Prostate gland (tissue), 2 donors: Measurements from ENCODE around the gene AP2A1. TPM values are rescaled to one million over a fixed set of nuclear protein-coding genes. Genes with fewer than 3 reads are reported as not detected.
A peak's percentile ranks its signal among the peaks of the same experiment; 100 is the strongest.

Experiments
- DNase-seq: peaks from one replicate; pipeline ENCODE4 v3.0.0-alpha.2; 2019; ENCODE audit warnings: low spot score
- H3K27ac ChIP-seq, 2 donors: fragments of 200-600 bp; sonication (generic); 2 replicates each; pipeline ENCODE4 v1.5.1; 2017 to 2019
- H3K27me3 ChIP-seq: fragments of 200-600 bp; sonication (generic); replicated peaks from 2 replicates; pipeline ENCODE4 v1.5.1; 2019; ENCODE audit not compliant: insufficient read depth
- H3K36me3 ChIP-seq, 2 donors: fragments of 200-600 bp; sonication (generic); 1 replicate in 1 of 2; 2 replicates in 1 of 2; pipeline versions ENCODE4 v1.5.1 to v1.8.1; 2017 to 2019
- H3K4me1 ChIP-seq: fragments of 200-600 bp; sonication (generic); replicated peaks from 2 replicates; pipeline ENCODE4 v1.5.1; 2019
- H3K4me3 ChIP-seq, 2 donors: fragments of 200-600 bp; sonication (generic); 2 replicates each; pipeline ENCODE4 v1.5.1; 2017 to 2019
- H3K9me3 ChIP-seq: fragments of 200-600 bp; sonication (generic); 2 replicates; pipeline ENCODE4 v1.5.1; 2017
- POLR2A ChIP-seq: fragments of 450-650 bp; IDR thresholded peaks from one replicate; pipeline ENCODE4 v1.6.1; 2016; ENCODE audit warnings: antibody characterized with exemption, mild to moderate bottlenecking
- POLR2AphosphoS5 ChIP-seq: sonication (generic); formaldehyde crosslinking; IDR thresholded peaks from one replicate; pipeline ENCODE4 v1.6.1; 2017; ENCODE audit warnings: antibody characterized with exemption
- WGBS: methylation state at CpG from one replicate; pipeline ENCODE4 v1.1.5; 2018; 5-methylcytosine and 5-hydroxymethylcytosine counted together
- intact Hi-C: fragments of 100-400 bp; cut with DNase I; formaldehyde crosslinking; loops from one replicate; pipeline ENCODE4 v1.14.2; 2022
- total RNA-seq, 2 donors: library from RNA; depleted of rRNA; stranded (reverse); fragments of >200 nt; gene quantifications; one replicate each; pipeline ENCODE4 v1.1.0, GENCODE V29; 2016
- TF ChIP-seq, protein P1 (sequence below), 4 experiments: fragments of 200-600 bp in 2 of 4; fragments of 450-650 bp in 2 of 4; sonication (generic) in 2 of 4; IDR thresholded peaks; 1 replicate in 3 of 4; 2 replicates in 1 of 4; pipeline ENCODE4 v1.5.1; 2016 to 2019; ENCODE audit warnings: antibody characterized with exemption in 4 of 4, mild to moderate bottlenecking in 2 of 4, moderate library complexity in 2 of 4

AP2A1 gene
- total RNA-seq, 2 donors from 2014 or later, result 62.7 to 252 TPM

- no peak for DNase-seq
- WGBS, result 90% methylated on average over 5 of the region's 5 CpGs
Observed at GRCh38 chr19:49809941-49810389, 43.2 kb downstream of the AP2A1 start.

DNA sequence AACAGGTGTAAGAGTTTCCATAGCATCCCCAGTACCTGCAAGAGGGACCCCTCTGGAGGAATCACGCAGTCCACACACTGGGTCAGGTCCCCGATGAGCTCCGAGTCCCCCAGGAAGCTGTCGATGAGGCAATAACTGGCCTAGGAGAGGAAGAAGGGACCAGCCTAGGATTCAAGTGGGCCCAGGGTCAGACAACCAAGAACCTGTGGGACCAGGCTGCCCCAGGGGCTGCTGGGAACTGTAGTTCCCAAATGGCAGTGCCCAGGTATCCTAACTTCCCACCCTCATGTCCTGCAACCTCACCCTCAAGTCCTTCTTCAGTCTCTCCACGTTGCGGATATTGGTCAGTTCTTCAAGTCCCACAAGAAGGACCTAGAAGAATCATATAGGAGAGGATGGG lies 44.5 kb downstream of the AP2A1 start:
- no peaks in the 10 kb centered on the region for H3K9me3 ChIP-seq
- H3K4me3 ChIP-seq, result no peak overlapping the region
- H3K27me3 ChIP-seq, result no peaks in the 10 kb centered on the region
- no peaks in the 10 kb centered on the region for H3K36me3 ChIP-seq
- H3K4me1 ChIP-seq, result peaks cover 6% of the 10 kb centered on the region
- TF ChIP-seq POLR2AphosphoS5 (no peak), POLR2A (no peak)
- TF ChIP-seq, protein P1, sequence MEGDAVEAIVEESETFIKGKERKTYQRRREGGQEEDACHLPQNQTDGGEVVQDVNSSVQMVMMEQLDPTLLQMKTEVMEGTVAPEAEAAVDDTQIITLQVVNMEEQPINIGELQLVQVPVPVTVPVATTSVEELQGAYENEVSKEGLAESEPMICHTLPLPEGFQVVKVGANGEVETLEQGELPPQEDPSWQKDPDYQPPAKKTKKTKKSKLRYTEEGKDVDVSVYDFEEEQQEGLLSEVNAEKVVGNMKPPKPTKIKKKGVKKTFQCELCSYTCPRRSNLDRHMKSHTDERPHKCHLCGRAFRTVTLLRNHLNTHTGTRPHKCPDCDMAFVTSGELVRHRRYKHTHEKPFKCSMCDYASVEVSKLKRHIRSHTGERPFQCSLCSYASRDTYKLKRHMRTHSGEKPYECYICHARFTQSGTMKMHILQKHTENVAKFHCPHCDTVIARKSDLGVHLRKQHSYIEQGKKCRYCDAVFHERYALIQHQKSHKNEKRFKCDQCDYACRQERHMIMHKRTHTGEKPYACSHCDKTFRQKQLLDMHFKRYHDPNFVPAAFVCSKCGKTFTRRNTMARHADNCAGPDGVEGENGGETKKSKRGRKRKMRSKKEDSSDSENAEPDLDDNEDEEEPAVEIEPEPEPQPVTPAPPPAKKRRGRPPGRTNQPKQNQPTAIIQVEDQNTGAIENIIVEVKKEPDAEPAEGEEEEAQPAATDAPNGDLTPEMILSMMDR (IDR thresholded peaks at IDR 0.05), result no peak
- intact Hi-C loops, result no loop called here
- DNase-seq, result no peak
- WGBS, result 94% methylated on average over 6 of the region's 6 CpGs
- H3K27ac ChIP-seq, result no peak overlapping the region

More at GRCh38 chr19:49809941-49810389, 43.2 kb downstream of the AP2A1 start:
- intact Hi-C loops, result loop anchor here (2.0 kb wide), 1 partner anchor 43 kb away; the partner anchor contains the start of gene AP2A1
- H3K27me3 ChIP-seq, result no peaks in the 10 kb centered on the region
- TF ChIP-seq POLR2A (peak; percentile 31), POLR2AphosphoS5 (peak; percentile 41)
- TF ChIP-seq, protein P1 (IDR thresholded peaks at IDR 0.05), result no peak
- H3K27ac ChIP-seq, result peak overlapping the region; percentile 80 to 81
- H3K4me1 ChIP-seq, result peaks cover 6% of the 10 kb centered on the region
- no peaks in the 10 kb centered on the region for H3K36me3 ChIP-seq
- H3K4me3 ChIP-seq, result peak overlapping the region in 1 of 2 donors; percentile 48
- no peaks in the 10 kb centered on the region for H3K9me3 ChIP-seq

DNA sequence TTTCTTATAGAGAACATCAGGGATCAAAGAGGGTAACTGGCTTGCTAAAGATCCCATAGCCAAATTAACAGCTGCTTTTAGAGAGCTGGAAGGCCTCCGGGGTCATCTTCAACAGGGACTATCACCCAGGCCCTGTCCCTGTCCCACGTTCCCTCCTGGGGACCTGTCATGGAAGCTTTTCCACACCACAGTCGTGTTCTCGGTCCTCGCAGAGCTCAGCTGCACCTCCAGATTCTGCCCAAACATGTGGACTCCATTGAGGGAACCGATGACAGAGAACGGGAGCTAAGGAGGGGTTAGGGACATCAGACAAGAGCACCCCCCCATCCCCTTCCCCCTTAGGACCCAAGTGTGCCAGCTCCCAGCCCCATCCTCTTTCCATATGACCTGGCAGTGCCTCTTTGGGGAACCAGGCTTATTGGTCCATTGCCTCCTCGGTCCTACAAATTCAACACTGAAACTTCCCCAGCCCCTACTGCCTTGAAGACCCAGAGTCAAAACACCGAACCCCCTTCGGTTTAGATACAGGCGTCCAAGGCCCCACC lies 45.7 kb downstream of the AP2A1 start:
- Histone ChIP-seq H3K4me1 (peaks cover 6% of the 10 kb centered on the region), H3K27me3 (no peaks in the 10 kb centered on the region), H3K4me3 (peak overlapping the region; percentile 48 to 56), H3K36me3 (no peaks in the 10 kb centered on the region), H3K27ac (peak overlapping the region; percentile 82 to 87), H3K9me3 (no peaks in the 10 kb centered on the region)
- TF ChIP-seq POLR2A, result no peak
- TF ChIP-seq POLR2AphosphoS5, result no peak
- TF ChIP-seq, protein P1 (IDR thresholded peaks at IDR 0.05), result no peak
- DNase-seq, result no peak
- WGBS, result 38% methylated on average over 11 of the region's 11 CpGs
- intact Hi-C loops, result no loop called here

- under 1% methylated on average over 45 of the region's 45 CpGs for WGBS
- peak; percentile 95 for TF ChIP-seq POLR2AphosphoS5
- TF ChIP-seq, protein P1 (IDR thresholded peaks at IDR 0.05), result peak in 1 of 4 experiments; percentile 32
- no peak for TF ChIP-seq POLR2A
- Histone ChIP-seq H3K9me3 (no peaks in the 10 kb centered on the region), H3K27ac (peak within 1 kb of the TSS; percentile 82 to 87), H3K4me1 (peaks cover 6% of the 10 kb centered on the region), H3K4me3 (peak within 1 kb of the TSS; percentile 48 to 56), H3K27me3 (no peaks in the 10 kb centered on the region), H3K36me3 (no peaks in the 10 kb centered on the region)
- intact Hi-C loops, result no loop called here
- DNase-seq, result peak; percentile 96
Observed at GRCh38 chr19:49812997-49813861, 46.4 kb downstream of the AP2A1 start, which contains the start of gene FUZ. TSS of gene FUZ (minus strand) at chr19:49813292. CDS start at chr19:49813106, 186 bp downstream.
